Upper lobe of left lung (tissue), 6 donors: ENCODE data around the gene ARHGEF1. TPM values are rescaled to one million over a fixed set of nuclear protein-coding genes. Genes with fewer than 3 reads are reported as not detected.
"Not testable (repeated sequence)": the region's sequence is repeated elsewhere in the genome, so short reads cannot be mapped to it uniquely, and the experiment has no call there.

Experiments used
- ATAC-seq, 2 donors: fragments of 200-7000 bp; cut with Tn5 transposase; one replicate each; pipeline ENCODE4 v1.9.1; 2022; ENCODE audit warnings: mild to moderate bottlenecking in 2 of 2, moderate library complexity in 2 of 2; ENCODE audit not compliant: low FRiP score in 2 of 2
- DNase-seq, 2 donors: peaks; one replicate each; pipeline ENCODE4 v3.0.0-alpha.2; 2019 to 2020
- H3K27ac ChIP-seq, 4 donors: fragments of 200-600 bp; sonication (generic); one replicate each; pipeline ENCODE4 v1.5.1; 2016 to 2019
- H3K27me3 ChIP-seq, 4 donors: fragments of 200-600 bp; sonication (generic); one replicate each; pipeline ENCODE4 v1.5.1; 2017 to 2019
- H3K36me3 ChIP-seq, 4 donors: fragments of 200-600 bp; sonication (generic); one replicate each; pipeline ENCODE4 v1.5.1; 2016 to 2019
- H3K4me1 ChIP-seq, 4 donors: fragments of 200-600 bp; sonication (generic); one replicate each; pipeline ENCODE4 v1.5.1; 2018 to 2019
- H3K4me3 ChIP-seq, 4 donors: fragments of 200-600 bp; sonication (generic); one replicate each; pipeline ENCODE4 v1.5.1; 2017 to 2019; ENCODE audit warnings: mild to moderate bottlenecking in 2 of 4, moderate library complexity in 1 of 4
- H3K9me3 ChIP-seq, 4 donors: fragments of 200-600 bp; sonication (generic); one replicate each; pipeline ENCODE4 v1.5.1; 2018 to 2019
- EP300 ChIP-seq, 4 donors: sonication (generic); formaldehyde crosslinking; IDR thresholded peaks; one replicate each; pipeline ENCODE4 v1.5.1; 2017; ENCODE audit warnings: antibody characterized with exemption in 4 of 4, control low read depth in 2 of 4
- POLR2A ChIP-seq, 4 donors: fragments of 450-650 bp; IDR thresholded peaks; one replicate each; pipeline ENCODE4 v1.5.1; 2016 to 2017; ENCODE audit warnings: antibody characterized with exemption in 4 of 4, mild to moderate bottlenecking in 2 of 4
- POLR2AphosphoS5 ChIP-seq, 2 donors: sonication (generic); formaldehyde crosslinking; IDR thresholded peaks; one replicate each; pipeline ENCODE4 v1.5.1; 2017; ENCODE audit warnings: antibody characterized with exemption in 2 of 2
- WGBS, 2 donors: methylation state at CpG; one replicate each; pipeline ENCODE4 v1.1.5; 2017 to 2018; 5-methylcytosine and 5-hydroxymethylcytosine counted together
- total RNA-seq, 6 donors: library from RNA; depleted of rRNA in 4 of 6; stranded (reverse); fragments of >200 nt in 4 of 6; gene quantifications; one replicate each; pipeline versions ENCODE4 v1.1.0 to v1.2.1, GENCODE V29; 2016 to 2021
- TF ChIP-seq, protein P1 (sequence below), 6 experiments: fragments of 450-650 bp in 4 of 6; fragments of 200-600 bp in 2 of 6; sonication (generic) in 2 of 6; IDR thresholded peaks; one replicate each; pipeline ENCODE4 v1.5.1; 2016 to 2019; ENCODE audit warnings: antibody characterized with exemption in 6 of 6
- donor health status: DM: no; HTN: no; CAD: no; lungs with moderate emphysema.
- donor health status: DM: no; HTN: yes; CAD: no; lungs with severe emphysema.

Gene ARHGEF1
- total RNA-seq, 6 donors from 2014 or later = 115 to 731 (median 233) TPM

DNA sequence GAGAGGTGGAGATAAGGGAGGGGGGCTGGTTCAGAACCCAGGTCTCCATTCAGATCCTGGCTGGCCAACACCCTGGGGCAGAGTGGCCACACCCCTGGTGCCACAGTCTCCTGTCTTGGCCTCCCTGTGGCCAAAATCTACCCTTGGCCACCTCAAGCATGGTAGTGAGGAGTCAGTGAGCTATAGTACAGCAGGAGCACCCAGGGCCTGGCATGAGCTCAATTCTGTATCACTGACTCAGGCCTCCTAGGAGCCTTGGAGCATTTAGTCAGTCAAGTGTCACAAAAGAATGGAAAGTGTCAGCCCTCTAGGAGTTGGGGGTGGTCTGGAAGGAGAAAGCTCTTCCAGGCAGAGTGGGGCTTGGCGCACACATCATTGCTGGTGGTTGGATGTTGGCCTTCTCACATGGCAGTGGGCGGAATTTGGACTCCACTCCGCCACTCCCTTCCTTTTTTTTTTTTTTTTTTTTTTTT, 12.5 kb upstream of the ARHGEF1 start:
- Histone ChIP-seq H3K4me1 (peaks cover 45 to 69% (median 55%) of the 10 kb centered on the region in 4 donors), H3K4me3 (no peak overlapping the region), H3K36me3 (peaks cover 23 to 72% (median 45%) of the 10 kb centered on the region in 4 donors), H3K27ac (peak overlapping the region in 2 of 4 donors; percentile 35 to 47), H3K9me3 (no peaks in the 10 kb centered on the region), H3K27me3 (no peaks in the 10 kb centered on the region)
- peak in 1 of 2 donors; percentile 13 for ATAC-seq
- WGBS, 2 donors = 63 to 81% methylated on average over 2 to 3 of the region's 3 CpGs
- DNase-seq = no peak
- TF ChIP-seq EP300 (IDR thresholded peaks at IDR 0.05) (no peak), POLR2AphosphoS5 (IDR thresholded peaks at IDR 0.05) (peak in 1 of 2 donors; percentile 16), POLR2A (IDR thresholded peaks at IDR 0.05) (no peak)
- TF ChIP-seq, protein P1, sequence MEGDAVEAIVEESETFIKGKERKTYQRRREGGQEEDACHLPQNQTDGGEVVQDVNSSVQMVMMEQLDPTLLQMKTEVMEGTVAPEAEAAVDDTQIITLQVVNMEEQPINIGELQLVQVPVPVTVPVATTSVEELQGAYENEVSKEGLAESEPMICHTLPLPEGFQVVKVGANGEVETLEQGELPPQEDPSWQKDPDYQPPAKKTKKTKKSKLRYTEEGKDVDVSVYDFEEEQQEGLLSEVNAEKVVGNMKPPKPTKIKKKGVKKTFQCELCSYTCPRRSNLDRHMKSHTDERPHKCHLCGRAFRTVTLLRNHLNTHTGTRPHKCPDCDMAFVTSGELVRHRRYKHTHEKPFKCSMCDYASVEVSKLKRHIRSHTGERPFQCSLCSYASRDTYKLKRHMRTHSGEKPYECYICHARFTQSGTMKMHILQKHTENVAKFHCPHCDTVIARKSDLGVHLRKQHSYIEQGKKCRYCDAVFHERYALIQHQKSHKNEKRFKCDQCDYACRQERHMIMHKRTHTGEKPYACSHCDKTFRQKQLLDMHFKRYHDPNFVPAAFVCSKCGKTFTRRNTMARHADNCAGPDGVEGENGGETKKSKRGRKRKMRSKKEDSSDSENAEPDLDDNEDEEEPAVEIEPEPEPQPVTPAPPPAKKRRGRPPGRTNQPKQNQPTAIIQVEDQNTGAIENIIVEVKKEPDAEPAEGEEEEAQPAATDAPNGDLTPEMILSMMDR (IDR thresholded peaks at IDR 0.05) = no peak

DNA sequence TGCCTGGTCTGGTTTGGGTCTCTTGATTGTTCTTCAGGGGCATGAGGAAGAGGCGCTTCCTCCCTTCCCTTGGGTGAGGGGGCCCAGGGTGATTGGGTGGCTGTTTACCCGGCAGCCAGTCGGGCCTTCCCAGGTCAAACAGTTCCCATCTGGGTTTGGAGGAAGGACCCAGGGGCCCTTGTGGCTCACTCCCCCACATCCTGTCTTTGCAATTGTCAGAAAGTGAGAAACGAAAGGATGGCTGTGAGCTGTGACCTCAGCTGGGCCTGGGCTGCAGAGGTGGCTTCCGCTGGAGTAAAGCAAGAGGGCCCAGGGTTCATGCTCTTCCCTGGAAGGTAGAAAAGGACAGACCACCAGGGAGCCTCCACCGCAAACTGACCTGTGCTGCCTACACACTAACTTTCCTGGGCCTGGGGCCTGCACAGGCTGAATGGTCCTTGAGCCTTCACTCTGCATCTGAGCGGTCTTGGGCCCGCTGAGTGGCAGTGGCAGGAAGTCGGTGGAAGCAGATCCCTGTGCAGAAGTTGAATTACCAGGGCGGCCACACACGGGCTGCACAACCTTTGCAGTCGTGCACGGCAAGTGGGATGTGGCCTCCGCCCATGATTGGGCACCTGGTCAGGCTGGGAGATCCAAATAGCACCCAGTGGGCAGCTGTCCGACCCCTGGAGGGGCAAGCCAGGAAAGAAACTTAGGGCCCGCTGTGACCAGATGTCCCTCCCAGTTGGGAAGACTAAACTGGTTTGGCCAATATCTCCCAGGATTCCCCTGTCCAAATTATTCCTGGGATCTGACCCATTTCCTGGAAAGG, 11.2 kb upstream of the ARHGEF1 start:
- DNase-seq (peak in 1 of 2 donors; percentile 42), ATAC-seq (peak in 1 of 2 donors; percentile 22)
- 53 to 62% methylated on average over 6 to 16 of the region's 16 CpGs for WGBS, 2 donors
- H3K4me1 ChIP-seq = peaks cover 38 to 63% (median 49%) of the 10 kb centered on the region in 4 donors
- no peak overlapping the region for H3K4me3 ChIP-seq
- peaks cover 22 to 61% (median 40%) of the 10 kb centered on the region in 4 donors for H3K36me3 ChIP-seq
- peak overlapping the region in 3 of 4 donors; percentile 35 to 64 (median 44) for H3K27ac ChIP-seq
- H3K27me3 ChIP-seq = no peaks in the 10 kb centered on the region
- no peaks in the 10 kb centered on the region for H3K9me3 ChIP-seq
- TF ChIP-seq, protein P1 (IDR thresholded peaks at IDR 0.05) = no peak
- no peak for TF ChIP-seq EP300 (IDR thresholded peaks at IDR 0.05)
- TF ChIP-seq POLR2AphosphoS5 (IDR thresholded peaks at IDR 0.05) = peak in 1 of 2 donors; percentile 55
- no peak for TF ChIP-seq POLR2A (IDR thresholded peaks at IDR 0.05)

DNA sequence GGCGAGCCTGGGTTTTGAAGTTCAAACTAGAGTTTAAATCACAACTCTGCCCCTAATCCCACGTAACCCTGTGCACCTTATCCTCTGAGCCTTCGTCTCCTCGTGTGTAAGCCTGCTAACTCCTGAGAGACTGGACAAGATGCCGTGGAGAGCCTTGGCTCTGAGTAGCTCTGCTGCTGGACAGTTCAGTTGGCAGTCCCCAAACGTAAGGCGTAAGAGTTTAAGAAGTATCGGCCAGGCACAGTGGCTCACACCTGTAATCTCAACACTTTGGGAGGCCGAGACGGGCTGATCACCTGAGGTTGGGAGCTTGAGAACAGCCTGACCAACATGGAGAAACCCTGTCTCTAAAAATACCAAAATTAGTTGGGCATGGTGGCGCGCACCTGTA, 10.6 kb upstream of the ARHGEF1 start:
- no peak for DNase-seq
- no peak for ATAC-seq
- no peak overlapping the region for H3K4me3 ChIP-seq
- peaks cover 22 to 55% (median 38%) of the 10 kb centered on the region in 4 donors for H3K36me3 ChIP-seq
- no peaks in the 10 kb centered on the region for H3K27me3 ChIP-seq
- H3K27ac ChIP-seq = peak overlapping the region in 3 of 4 donors; percentile 35 to 64 (median 44)
- no peaks in the 10 kb centered on the region for H3K9me3 ChIP-seq
- WGBS, 2 donors = 87 to 88% methylated on average over 11 to 12 of the region's 12 CpGs
- TF ChIP-seq POLR2A (IDR thresholded peaks at IDR 0.05) (no peak), POLR2AphosphoS5 (IDR thresholded peaks at IDR 0.05) (no peak), EP300 (IDR thresholded peaks at IDR 0.05) (no peak)
- TF ChIP-seq, protein P1 (IDR thresholded peaks at IDR 0.05) = no peak
- H3K4me1 ChIP-seq = peaks cover 40 to 62% (median 50%) of the 10 kb centered on the region in 4 donors

DNA sequence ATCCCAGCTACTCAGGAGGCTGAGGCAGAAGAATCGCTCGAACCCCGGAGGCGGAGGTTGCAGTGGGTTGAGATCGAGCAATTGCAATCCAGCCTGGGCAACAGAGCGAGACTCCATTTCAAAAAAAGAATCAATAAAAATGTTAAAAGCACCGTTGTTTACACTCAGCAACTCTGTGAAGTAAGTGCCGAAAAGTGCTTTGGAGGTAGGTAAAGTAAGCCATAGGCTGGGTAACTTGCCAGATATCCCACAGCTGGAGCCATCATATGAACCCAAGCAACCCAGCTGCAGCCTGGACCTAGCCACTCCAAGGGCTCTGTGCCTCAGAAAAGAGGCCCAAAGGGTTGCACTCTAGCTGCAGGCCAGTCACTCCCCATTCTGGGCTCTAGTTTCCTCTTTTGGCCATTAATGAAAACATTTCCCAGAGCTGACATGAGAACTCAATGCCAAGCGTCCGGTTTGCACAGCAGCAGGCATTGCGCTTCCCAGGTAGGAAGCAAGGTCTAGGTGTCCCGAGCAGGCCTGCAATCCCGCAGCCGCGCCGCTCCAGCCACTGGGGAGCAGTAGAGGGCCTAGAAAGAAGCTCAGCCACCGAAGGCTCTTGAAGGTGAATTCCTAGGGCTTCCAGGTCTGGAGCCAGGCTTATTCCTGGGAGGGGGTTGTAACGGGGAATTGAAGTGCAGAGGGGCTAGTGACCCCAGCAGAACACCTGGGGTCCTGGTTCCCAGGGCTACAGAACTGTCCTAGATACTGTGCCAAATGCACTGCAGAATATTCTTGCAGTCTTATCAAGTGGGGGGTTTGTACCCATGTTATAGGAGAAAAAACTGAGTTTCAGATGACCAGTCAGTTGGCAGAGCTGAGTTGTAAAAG, 10.0 kb upstream of the ARHGEF1 start:
- no peaks in the 10 kb centered on the region for H3K9me3 ChIP-seq
- 47 to 56% methylated on average over 15 to 18 of the region's 18 CpGs for WGBS, 2 donors
- peak in 1 of 4 donors; percentile 7 for TF ChIP-seq POLR2A (IDR thresholded peaks at IDR 0.05)
- no peak for TF ChIP-seq POLR2AphosphoS5 (IDR thresholded peaks at IDR 0.05)
- TF ChIP-seq, protein P1 (IDR thresholded peaks at IDR 0.05) = peak; percentile 62 to 82 (median 72)
- H3K36me3 ChIP-seq = peaks cover 22 to 48% (median 38%) of the 10 kb centered on the region in 4 donors
- H3K4me3 ChIP-seq = no peak overlapping the region
- peak overlapping the region in 1 of 4 donors; percentile 44 for H3K27ac ChIP-seq
- DNase-seq (peak; percentile 86 to 94), ATAC-seq (peak; percentile 50 to 79)
- no peaks in the 10 kb centered on the region for H3K27me3 ChIP-seq
- H3K4me1 ChIP-seq = peaks cover 33 to 58% (median 48%) of the 10 kb centered on the region in 4 donors

DNA sequence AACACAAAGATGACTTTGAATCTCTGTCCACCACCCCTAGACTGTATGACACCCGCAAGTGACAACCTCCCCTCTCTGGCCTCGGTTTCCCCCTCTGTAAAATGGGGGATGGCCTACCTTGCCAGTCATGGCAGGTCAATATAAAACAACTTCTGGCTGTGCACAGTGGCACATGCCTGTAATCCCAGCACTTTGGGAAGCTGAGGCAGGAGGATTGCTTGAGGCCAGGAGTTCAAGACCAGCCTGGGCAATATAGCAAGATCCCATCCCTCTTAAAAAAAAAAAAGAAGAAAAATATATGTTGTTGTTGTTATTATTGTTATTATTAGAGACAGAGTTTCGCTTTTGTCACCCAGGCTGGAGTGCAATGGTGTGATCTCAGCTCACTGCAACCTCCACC, 7.0 kb upstream of the ARHGEF1 start:
- H3K27me3 ChIP-seq, ATAC-seq, DNase-seq, H3K9me3 ChIP-seq, H3K4me3 ChIP-seq: not testable (repeated sequence)
- Histone ChIP-seq H3K27ac (peak overlapping the region in 2 of 4 donors; percentile 65 to 75), H3K4me1 (peaks cover 23 to 35% (median 29%) of the 10 kb centered on the region in 4 donors), H3K36me3 (peaks cover 10 to 19% (median 13%) of the 10 kb centered on the region in 4 donors)
- WGBS, 2 donors = 72 to 89% methylated on average over 3 of the region's 3 CpGs
